Left hindlimb (tissue), 1 donor: ENCODE data around the gene AIP.
A peak's percentile ranks its signal among the peaks of the same experiment; 100 is the strongest.
"Not testable (repeated sequence)": the region's sequence is repeated elsewhere in the genome, so short reads cannot be mapped to it uniquely, and the experiment has no call there.

Experiments
- DNase-seq: peaks from one replicate; pipeline ENCODE4 v3.0.0-alpha.2; 2018

Gene AIP

GRCh38 chr11:67507864-67508485, 25.1 kb downstream of the AIP start, which contains the start of gene CDK2AP2:
TSS of gene CDK2AP2 (minus strand) at chr11:67508162. CDS start at chr11:67508082, 80 bp downstream.
- DNase-seq: peak; percentile 96

- peak; percentile 95 for DNase-seq
These were observed 25.8 kb downstream of the AIP start for GRCh38 chr11:67508486-67509121.

- DNase-seq: no peak
These were observed 27.2 kb downstream of the AIP start for GRCh38 chr11:67510023-67510345.

- not testable (repeated sequence) for DNase-seq
These were observed 28.7 kb downstream of the AIP start for GRCh38 chr11:67511558-67511957.

GRCh38 chr11:67514116-67514515, 31.3 kb downstream of the AIP start:
- DNase-seq: no peak

GRCh38 chr11:67516806-67517205, 34.0 kb downstream of the AIP start:
- DNase-seq: no peak

- DNase-seq: no peak
These were observed 35.1 kb downstream of the AIP start for GRCh38 chr11:67517784-67518552.

- no peak for DNase-seq
These were observed 36.9 kb downstream of the AIP start for GRCh38 chr11:67519726-67520125.

- no peak for DNase-seq
These were observed 38.3 kb downstream of the AIP start for GRCh38 chr11:67520856-67521824.

- no peak for DNase-seq
These were observed 39.1 kb downstream of the AIP start for GRCh38 chr11:67521924-67522323.

- DNase-seq: no peak
These were observed 39.5 kb downstream of the AIP start for GRCh38 chr11:67522338-67522737.

GRCh38 chr11:67522844-67523555, 40.2 kb downstream of the AIP start, which contains the start of gene CABP2:
TSS of gene CABP2 (minus strand) at chr11:67523446. CDS start at chr11:67523326, 120 bp downstream.
- no peak for DNase-seq

- DNase-seq: no peak
These were observed 41.0 kb downstream of the AIP start for GRCh38 chr11:67523556-67524479.

- DNase-seq: no peak
These were observed 41.6 kb downstream of the AIP start for GRCh38 chr11:67524480-67524808.

- DNase-seq: no peak
These were observed 42.6 kb downstream of the AIP start for GRCh38 chr11:67525275-67525976.

GRCh38 chr11:67528376-67528775, 45.5 kb downstream of the AIP start:
- DNase-seq: no peak

GRCh38 chr11:67530282-67530592, 47.4 kb downstream of the AIP start:
- no peak for DNase-seq

- DNase-seq: no peak
These were observed 50.1 kb downstream of the AIP start for GRCh38 chr11:67532889-67533288.

GRCh38 chr11:67534070-67534679, 51.3 kb downstream of the AIP start:
- DNase-seq: no peak

GRCh38 chr11:67535561-67535960, 52.7 kb downstream of the AIP start:
- DNase-seq: no peak
